A172 (cell line): ENCODE measurements around the gene GBA2. TPM values are rescaled to one million over a fixed set of nuclear protein-coding genes. Genes with fewer than 3 reads are reported as not detected.
A peak's percentile ranks its signal among the peaks of the same experiment; 100 is the strongest.

Source experiments
- DNase-seq: peaks from one replicate; pipeline ENCODE4 v3.0.0-alpha.2; 2015; ENCODE audit warnings: low spot score
- total RNA-seq: library from RNA; depleted of rRNA; stranded (reverse); fragments of >200 nt; shearing (Covaris generic); gene quantifications from 2 replicates; pipeline ENCODE4 v1.2.3, GENCODE V29; 2014

The GBA2 gene
- total RNA-seq, 1 experiment from 2014 or later, result 12.2 TPM

DNA sequence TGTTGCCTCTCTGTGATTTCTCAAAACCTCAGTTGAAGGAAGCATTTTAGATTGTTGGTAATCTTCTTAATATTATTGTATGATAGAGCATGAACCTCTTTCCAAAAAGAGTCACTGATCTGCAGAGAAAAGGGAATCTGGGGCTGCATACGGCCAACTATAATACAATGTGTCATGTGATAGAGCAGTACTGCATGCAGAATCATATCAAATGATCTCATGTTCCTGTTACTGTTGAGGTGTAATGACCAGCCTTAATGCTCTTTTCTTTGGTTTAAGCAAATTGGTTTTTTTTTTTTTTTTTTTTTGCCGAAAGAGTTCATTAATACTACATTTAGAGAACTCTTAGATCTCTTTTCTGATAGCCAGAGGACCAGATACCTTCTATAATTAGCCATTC is 18.0 kb upstream of the GBA2 start:
- DNase-seq, result no peak

DNA sequence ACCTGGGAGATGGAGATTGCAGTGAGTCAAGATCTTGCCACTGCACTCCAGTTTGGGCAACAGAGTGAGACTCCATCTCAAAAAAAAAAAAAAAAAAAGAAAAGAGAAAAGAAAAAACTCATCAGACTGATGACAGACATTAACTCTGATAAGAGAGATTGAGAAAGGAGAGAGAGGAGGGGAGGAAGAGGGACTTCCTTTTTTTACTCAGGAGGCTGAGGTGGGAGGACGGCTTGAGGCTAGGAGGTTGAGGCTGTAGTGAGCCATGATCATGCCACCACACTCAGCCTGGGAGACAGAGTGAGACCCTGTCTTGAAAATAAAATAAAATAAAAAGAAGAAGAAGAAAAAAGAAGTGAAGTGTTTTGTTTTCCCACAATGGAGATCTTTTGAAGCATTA is 14.8 kb upstream of the GBA2 start:
- no peak for DNase-seq

DNA sequence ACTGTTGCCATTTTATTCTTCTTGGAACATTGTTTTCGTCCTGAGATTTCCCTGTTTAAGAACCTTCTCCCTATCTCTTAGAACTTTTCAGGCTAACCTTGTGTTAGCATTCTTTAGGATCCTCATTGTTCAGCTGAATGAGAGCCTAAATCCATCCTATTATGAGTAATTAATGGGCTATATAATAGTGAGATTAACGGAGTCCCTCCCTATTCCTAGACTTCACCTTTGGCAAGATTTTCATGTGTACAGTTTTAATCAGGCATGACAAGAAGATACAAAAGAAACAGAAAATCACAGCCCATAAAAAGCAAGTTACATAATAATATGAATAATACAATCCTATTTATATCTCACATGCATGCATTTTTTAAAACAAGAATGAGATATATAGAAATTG is 14.2 kb upstream of the GBA2 start:
- DNase-seq, result no peak

DNA sequence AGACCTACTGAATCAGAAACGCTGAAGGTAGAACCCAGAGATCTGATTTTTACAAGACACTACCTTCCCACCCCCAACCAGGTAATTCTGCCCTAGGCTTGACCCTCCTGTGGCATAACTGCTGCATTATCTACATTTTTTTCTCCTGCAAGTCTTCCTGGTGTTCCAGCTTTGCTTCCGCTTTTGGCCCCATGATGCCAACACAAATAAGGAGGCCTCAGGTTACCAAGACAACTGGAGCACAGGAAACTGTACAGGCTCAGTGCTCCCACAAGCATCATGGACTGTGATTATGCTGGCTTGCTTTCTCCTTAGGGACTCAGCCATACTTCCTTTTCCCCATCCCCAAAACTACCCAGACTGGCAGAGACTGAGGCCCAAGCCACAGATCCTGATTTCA is 11.6 kb upstream of the GBA2 start:
- DNase-seq, result peak; percentile 42

DNA sequence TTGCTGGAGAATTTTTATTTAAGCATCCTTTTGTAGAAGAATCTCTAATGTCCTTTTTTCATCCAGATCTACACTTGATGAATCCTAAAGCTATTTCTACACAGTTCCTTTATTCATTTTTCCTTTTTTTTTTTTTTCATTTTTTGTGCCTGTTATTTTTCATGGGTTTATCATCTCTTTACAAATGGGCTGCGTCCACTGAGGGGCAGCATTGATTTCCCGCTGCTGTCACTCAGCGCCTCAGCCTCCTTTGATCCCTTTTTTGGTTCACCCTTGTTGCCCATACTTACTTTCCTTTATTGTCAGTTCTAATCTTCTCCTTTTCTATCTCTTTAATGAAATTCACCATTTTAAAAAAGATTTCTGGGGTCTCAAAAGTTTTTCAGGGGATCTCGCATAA is 10.8 kb upstream of the GBA2 start:
- no peak for DNase-seq

DNA sequence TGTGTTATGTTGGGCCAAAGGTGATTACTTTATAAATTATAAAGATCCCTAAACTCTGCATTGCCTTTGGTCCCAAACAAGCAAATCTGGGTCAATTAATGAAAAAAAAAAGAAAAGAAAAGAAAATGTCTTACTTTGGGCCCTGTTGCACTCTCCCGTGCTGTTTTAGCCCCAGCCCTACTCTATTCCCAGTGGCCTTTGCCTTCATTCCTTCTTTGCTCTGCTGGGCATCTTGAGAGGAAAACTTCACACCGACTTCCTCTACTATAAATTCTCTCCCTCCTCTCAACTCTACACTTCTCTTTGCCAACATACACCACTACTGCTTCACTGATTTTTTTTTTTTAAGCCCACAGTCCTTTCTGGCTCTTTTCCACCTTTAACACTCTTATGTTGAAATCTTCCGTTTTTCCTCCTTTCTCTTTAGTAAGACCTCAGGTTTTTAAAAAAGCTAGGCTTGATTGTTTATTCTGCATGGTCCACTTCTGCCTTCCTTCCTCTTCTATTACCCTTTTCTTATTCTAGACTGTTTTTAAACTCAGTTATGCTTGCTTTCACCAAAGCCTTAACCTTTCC is 9.5 kb upstream of the GBA2 start:
- DNase-seq, result no peak

DNA sequence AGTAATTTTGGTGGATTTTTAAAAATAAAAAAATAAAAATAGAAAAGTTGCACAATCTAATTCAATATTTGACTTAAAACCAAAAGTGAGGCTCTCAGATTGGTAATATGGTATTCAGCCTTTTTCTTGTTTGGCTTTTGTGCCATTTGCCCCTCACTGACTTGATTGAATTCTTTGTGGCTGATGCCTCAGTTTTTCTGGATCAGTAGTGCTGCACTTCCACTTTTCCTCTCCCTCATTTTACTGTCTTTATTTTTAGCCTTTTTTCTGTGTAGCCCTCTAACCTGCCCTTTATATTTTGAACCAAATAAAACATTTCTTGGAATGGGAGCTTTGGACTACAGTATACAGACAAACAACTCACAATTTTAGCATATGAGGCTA is 8.9 kb upstream of the GBA2 start:
- no peak for DNase-seq

DNA sequence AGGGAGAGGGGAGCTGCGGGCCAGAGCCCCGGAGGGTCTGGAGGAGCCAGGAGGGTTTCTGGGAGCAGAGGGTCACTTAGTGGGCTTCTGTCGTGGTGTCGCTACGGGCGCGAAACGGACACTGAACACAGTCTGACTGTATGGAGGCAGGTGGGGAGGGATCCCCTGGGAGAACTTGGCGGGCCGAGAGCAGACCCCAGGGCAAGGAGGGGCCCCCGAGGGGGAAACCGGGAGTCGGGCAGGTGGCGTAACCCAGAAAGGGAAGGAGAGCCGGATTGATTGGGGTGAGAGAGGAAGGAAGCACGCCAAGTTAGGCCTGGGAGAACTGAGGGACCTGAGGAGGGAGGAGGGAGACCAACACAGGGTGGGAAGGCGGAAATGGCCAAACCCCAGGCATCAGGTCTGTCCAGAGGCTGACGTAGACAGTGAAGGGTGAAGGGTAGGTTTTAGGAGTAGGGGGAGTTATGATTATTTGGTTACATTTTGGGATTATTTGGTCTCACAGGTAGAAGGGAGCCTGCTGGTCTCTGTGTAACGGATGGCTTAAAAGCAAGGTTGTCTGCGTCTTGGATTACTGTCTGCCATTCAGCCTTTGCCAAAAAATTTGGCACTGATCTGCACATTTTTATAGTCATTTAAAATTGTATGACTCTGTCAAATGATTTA is 8.3 kb upstream of the GBA2 start:
- DNase-seq, result peak; percentile 60

DNA sequence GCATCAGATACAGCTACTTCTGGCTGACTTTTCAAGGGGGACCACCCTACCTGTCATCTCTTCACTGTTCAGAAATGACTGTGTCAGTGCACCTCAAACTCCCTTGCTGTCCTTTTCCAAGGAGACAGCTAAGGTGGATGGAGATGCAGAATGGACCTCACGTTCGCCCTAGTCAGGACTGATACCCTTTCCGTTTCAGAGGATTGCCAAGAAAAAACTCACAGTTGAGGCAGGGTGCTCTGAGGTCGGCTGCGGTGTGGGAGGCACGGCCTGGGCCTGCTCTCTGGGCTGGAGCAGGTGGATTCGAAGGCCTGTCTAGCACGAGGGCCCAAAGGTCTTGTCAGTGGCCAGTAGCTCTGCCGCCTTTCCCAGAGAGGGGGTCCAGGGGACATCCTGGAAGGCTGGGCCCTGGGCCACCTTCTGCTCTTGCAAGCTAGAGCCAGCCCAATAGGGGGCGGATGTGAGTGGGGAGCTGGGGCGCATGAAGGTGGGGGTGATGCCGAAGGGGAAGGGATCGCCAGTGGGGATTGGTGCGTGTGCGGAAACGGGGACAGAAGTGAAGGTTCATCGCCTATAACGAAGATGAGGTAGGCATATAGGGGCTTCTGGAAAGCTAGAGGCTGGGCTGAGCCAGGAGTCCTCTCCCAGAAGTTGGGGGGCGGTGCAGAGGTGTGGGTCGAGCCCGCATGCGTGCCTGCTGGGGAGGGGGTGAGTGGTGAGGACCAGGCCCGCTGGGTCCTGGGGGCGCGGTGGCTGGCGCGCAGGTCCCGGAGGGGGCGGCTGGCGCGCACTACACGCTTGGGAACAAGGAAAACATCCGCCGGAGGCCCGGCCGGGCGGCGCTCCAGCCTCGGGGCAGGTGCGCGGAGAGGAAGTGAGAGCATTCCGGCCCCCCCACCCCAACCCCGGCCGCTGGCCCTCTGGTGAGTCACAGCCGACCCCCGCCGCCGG is 7.5 kb upstream of the GBA2 start:
- DNase-seq, result peak; percentile 49

DNA sequence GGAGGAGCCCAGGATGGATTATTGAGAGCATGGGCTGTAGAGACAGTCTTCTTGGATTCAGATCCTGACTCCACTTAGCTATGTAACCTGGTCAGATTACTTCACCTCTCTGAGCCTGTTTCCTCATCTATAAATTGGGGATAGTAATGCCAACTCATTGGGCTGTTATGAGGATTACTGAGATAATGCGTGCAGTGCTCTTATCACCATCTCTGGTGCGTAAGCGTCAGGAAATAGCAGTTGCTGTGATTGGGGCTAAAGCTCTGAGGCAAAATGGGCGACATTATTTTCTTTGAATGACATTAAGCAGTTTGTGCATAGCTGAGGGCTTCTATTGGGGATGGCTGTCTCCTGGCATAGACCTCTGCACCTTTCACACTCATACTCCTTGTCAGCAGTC is 6.0 kb upstream of the GBA2 start:
- no peak for DNase-seq

DNA sequence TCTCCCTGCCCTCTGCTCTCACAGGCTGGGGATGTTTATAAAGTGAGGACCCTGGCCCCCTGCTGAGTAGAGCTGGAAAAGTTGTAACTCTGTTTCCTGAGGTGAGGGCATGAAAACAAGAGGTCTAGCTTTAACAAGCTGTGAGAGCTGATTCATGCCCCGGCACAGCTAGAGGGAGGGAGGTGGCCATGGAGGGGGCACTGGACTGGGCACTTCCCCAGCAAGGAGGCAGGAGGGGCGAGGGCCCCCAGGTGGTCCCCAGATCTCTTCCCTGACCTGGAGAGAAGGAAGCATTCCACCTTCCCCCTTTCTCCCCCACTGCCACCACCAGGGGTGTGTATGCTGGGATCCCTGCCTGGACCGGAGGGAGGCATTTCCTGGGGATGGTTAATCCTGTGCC is 5.2 kb upstream of the GBA2 start, which contains the start of gene MSMP:
Gene MSMP, minus strand, starts transcription at position 13 of the 400 bp plus-strand sequence. CDS start 147 bp downstream, outside the sequence.
- no peak for DNase-seq

DNA sequence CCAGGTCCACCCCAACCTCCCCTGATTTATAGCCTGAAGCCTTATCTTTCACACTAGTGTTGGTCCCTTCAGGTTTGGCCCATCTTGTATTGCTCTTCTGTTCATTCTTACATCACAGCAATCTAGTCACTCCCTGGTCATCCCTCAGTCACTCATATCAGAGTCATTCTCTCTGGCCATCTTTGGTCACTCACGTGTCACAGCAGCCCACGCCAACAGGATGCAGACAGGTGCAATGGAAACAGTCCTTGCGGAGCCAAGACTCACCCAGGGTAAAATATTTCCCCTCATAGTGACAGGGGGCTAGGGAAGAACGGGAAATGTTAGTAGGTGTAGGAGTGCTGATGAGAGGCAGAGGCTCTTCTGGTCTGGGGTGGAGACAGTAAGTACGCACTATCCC is 4.4 kb upstream of the GBA2 start:
- DNase-seq, result no peak

DNA sequence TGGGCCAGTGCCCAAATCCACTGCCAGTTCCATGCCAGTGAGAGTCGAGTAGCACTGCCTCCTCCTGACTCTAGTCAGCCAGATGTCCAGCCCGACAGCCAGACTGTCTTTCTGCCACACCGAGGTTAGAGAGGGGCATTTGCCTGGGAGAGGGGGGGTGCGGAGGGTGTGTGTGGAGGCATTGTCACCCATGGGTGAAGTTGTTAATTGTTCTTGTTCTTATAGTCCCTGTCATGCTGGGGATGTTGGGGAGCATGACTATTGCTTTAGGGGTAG is 1.2 kb upstream of the GBA2 start:
- no peak for DNase-seq

DNA sequence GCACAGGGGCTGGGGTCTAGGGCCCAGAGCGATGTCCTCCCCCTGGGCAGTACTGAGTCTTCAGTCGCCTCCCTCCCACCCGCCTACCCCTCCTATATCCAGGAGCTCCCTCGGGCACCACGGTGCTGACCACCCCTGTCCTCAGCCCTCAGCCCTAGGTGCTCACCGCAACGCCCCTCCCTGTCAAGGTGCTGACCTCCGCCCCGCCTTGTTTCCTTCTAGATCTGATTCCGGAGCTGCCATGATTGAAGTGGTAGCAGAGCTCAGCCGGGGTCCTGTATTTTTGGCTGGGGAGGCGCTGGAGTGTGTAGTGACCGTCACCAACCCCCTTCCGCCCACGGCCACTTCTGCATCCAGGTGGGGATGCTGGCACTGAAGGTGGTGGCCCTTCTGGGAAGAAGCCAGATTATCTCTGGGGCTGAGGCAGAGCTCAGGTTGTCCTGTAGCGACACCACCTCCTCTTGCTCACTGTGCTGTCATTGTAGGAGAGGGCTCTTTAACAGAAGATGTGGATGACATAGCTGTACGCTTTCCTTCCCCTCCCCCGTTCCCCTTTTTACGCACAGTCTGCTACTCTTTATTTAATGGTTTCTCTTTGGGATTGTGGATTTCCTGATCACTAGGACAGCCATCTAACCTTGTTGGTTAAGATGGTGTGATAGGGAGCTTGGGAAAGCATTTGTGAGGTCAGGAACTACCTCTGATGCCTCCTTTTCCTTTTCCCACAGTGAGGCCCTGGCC is 657 bp upstream of the GBA2 start:
- no peak for DNase-seq

DNA sequence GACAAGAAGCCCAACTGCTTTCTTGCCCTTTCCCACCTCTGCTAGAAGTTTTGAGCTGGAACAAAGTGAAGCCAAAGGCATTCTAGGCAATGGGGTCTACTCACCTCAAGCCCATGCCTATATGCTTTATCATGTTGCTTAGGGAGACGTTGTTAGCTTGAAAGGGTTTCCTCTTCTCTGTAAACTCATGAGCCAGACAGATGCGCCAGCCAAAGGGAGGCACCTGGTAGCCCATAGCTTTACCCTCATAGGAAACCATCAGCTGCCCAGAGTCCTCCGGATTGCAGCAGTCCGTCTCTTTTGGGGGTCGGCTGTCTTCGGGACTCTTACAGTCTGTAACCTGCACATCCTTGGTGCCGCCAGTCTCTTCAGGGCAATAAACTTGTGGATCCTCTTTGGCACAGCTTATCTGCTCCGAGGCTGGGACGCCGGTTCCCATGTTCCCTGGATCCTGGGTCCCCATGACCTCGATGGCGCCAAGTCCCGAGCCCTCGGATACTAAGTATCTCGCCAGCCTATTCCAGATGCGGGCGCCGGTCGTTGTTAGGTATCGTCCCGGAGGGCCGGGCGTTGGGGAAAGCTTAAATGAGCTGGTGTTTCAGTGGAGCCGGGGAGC is 678 bp downstream of the GBA2 start:
- no peak for DNase-seq

DNA sequence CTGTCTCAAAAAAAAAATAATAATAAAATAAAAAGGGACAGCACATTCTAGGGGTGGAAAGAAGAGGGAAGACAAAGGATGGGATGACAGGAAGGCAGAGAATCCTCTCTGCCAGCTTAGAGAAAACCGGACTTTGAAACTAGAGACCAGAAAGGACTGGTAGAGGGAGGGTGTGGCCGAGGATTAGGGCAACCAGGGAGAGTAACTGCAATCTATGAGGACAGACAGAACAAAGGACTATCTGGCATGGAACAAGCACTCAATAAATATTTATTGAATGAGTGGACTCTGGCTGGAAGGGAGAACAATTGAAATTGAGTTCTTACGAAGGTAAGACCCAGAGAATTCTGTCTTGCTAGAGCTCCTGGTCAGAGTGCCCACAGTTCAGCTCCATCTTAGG is 2.4 kb downstream of the GBA2 start:
- DNase-seq, result no peak

DNA sequence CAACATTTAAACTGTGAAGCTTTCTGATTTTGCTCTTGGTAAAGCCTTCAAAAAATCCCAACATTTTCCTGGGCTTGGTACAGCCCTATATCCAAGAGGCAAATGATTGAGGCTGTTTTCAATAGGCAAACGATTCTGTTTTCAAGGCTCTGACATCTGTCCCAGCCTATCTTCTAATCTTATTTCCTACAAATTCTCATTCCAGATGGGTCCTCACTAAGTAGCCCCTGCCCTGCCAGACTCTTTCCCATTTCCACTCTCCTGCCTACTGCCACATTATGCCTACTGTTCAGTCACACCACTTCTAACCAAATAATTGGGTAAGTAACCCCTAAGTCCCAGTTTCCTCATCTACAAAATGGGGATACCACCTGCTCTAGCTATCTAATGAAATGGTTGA is 3.5 kb downstream of the GBA2 start:
- no peak for DNase-seq

DNA sequence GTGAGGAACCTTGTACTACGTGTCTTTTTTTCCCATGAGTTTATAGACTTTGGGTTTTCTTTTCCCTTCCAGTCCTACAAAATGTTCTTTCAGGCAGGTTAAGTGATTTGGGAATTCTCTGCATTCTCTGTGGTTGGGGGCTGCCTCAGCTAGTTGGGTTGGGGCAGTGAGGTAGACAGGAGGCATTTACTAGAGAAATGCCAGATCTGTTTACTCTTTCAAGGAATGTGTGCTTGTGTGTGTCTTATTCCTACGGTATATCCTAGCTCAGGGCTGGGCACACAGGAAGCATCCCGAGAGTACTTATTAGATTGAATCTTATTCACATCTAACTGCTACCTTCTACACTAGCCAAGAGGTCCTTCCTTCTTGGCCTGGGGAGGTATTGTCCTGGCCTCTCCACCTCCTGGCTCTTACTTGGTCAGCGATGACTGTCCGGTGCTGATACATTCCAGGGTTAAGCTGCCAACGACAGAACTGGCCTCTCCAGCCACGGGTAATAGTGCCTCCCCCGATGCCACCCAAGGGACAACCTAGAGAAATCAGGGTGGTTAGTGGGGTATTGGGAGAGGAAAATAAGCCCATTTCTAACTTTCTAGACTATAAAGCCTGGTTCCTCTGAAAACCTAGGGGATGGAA is 5.0 kb downstream of the GBA2 start:
- DNase-seq, result no peak

DNA sequence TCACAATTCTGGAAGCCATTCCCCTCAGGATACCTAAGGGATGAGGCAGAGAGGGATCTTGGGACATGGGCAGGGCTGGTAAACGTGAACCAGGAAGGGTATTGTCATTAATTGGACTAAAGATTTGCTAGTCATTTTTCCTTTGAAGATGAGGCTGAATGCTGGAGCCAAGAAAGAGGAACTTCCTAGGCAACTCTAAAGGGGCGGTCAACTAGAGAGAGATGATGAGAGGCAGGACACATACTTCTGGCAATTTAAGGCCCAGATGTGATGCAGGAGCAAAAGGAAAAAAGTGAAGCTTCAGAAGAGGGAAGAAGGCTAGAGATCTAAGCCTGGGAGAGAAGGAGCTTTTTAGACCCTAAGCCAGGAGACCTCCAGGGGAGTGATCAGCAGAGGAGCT is 5.6 kb downstream of the GBA2 start:
- no peak for DNase-seq

DNA sequence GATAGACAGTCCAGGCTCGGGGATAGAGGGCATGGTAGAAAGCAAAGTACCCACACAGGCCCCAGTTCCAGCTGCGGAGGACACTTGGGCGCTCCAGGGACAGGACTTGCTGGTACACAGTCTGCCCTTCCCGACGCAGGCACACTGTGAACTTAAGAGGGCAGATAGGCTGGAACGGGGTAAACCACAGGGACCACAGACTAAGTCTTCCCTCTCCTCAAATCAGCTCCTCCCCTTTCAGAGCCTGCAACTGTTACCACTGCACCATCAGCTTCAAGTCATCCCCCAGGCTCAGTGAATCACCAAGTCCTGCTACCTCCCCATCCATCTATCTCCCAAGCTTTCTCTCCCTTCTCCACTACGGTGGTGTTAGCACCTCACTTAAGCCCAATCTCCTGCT is 7.3 kb downstream of the GBA2 start:
- no peak for DNase-seq

DNA sequence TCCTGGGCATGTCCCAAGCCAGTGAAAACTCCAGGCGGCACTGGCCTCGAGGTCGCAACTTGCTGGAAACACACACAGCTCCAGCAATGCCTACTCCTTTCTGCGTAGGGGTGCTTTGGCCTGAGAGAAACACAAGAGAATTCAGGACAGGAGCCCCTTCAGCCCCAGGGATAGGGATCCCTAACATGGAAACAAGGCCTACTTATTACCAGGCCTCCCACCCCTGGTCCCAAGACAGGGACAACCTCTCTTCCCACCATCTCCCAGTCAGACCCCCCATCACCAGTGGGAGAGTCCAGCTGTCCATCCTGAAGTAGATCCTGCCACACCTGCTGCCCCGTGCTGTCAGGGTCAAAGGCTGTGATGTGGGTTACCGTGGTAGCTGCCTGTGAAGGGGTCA is 8.8 kb downstream of the GBA2 start:
- DNase-seq, result no peak

DNA sequence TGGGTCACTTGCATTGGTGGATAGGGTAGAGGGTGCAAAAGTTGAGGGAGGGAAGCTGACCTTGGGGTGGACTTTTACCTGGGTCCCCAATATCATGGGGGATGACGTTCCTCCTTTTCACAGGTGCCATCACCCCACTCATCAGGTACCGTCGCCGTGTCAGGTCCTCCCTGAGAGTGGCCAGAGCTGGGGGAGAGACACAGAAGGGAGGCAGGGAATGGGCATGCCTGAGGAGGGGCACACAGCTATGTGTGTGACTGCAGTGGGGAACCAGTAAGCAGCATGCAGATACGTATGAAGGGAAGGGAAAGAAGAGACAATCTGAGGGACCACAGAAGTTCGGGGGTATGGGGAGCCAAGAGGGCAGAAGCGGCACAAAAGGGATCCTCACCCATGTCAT is 10.1 kb downstream of the GBA2 start:
- no peak for DNase-seq
